Measurements from ENCODE around the gene KCNA2. TPM values are rescaled to one million over a fixed set of nuclear protein-coding genes. Genes with fewer than 3 reads are reported as not detected.

Gene KCNA2
- total and polyA plus RNA-seq, 2 donors (not counting 1 experiment from before 2014, with no cell fraction given): 0.39 to 0.59 TPM

GRCh38 chr1:110638556-110638955 is 32.4 kb upstream of the KCNA2 start:
- Histone ChIP-seq H3K9ac (ENCODE audit: low read length) (no peak overlapping the region), H3K27ac (ENCODE audit: low read length in 2 of 2) (no peak overlapping the region), H3K4me2 (replicated peaks; ENCODE audit: low read depth, low read length, poor library complexity, severe bottlenecking) (no peak overlapping the region), H3K27me3 (replicated peaks in 1 of 4; ENCODE audit: control extremely low read depth in 1 of 4, control insufficient read depth in 3 of 4, insufficient read depth in 4 of 4, low read length in 3 of 4) (no peaks in the 10 kb centered on the region), H3K36me3 (replicated peaks in 1 of 2; ENCODE audit: control extremely low read depth in 1 of 2, control insufficient read depth in 1 of 2, extremely low read depth in 1 of 2, insufficient read depth in 2 of 2, low read length in 1 of 2) (no peaks in the 10 kb centered on the region), H3K79me2 (ENCODE audit: control insufficient read depth, insufficient read depth, low read length) (no peaks in the 10 kb centered on the region), H3K4me1 (ENCODE audit: control insufficient read depth in 2 of 2, insufficient read depth in 2 of 2, low read length in 2 of 2) (peaks cover 40 to 41% of the 10 kb centered on the region in 2 donors), H3K9me3 (ENCODE audit: control extremely low read depth in 1 of 3, control insufficient read depth in 2 of 3, insufficient read depth in 1 of 3, low read length in 2 of 3) (no peaks in the 10 kb centered on the region), H3K4me3 (ENCODE audit: control extremely low read depth in 1 of 5, extremely low read depth in 1 of 5, insufficient read depth in 1 of 5, low read depth in 2 of 5, low read length in 4 of 5) (no peak overlapping the region), H2AFZ (ENCODE audit: insufficient read depth, low read depth, low read length, poor library complexity, severe bottlenecking) (no peak overlapping the region), H4K20me1 (ENCODE audit: control insufficient read depth, insufficient read depth, low read length, poor library complexity, severe bottlenecking) (no peaks in the 10 kb centered on the region)
- POLR2A ChIA-PET: no interaction called here
- Mint-ChIP-seq H3K4me3 (no peak overlapping the region), H3K27ac (no peak overlapping the region), H3K4me1 (peaks cover 50% of the 10 kb centered on the region), H3K9me3 (ENCODE audit: insufficient read depth) (no peaks in the 10 kb centered on the region), H3K27me3 (no peaks in the 10 kb centered on the region)
- TF ChIP-seq CTCF (IDR thresholded peaks at IDR 0.05) (no peak), EZH2 (IDR thresholded peaks at IDR 0.05; ENCODE audit: borderline replicate concordance, insufficient read depth, low read depth, low read length, poor library complexity, severe bottlenecking) (no peak)
- DNase-seq (no peak), ATAC-seq (ENCODE audit: low read depth) (no peak)
- WGBS (ENCODE audit: insufficient coverage): 92% methylated on average over 5 of the region's 6 CpGs
- intact Hi-C loops (cut with micrococcal nuclease): no loop called here
- CTCF ChIA-PET: interaction anchor here (0.8 to 11.9 kb wide), 9 partner anchors 9 to 354 kb away, joined by 3 to 155 read pairs (median 4); no protein-coding TSS in a partner anchor

GRCh38 chr1:110638058-110638457 is 31.9 kb upstream of the KCNA2 start:
- Histone ChIP-seq H3K4me2 (replicated peaks; ENCODE audit: low read depth, low read length, poor library complexity, severe bottlenecking) (no peak overlapping the region), H4K20me1 (ENCODE audit: control insufficient read depth, insufficient read depth, low read length, poor library complexity, severe bottlenecking) (no peaks in the 10 kb centered on the region), H3K4me3 (ENCODE audit: control extremely low read depth in 1 of 5, extremely low read depth in 1 of 5, insufficient read depth in 1 of 5, low read depth in 2 of 5, low read length in 4 of 5) (no peak overlapping the region), H3K79me2 (ENCODE audit: control insufficient read depth, insufficient read depth, low read length) (no peaks in the 10 kb centered on the region), H3K36me3 (replicated peaks in 1 of 2; ENCODE audit: control extremely low read depth in 1 of 2, control insufficient read depth in 1 of 2, extremely low read depth in 1 of 2, insufficient read depth in 2 of 2, low read length in 1 of 2) (no peaks in the 10 kb centered on the region), H3K4me1 (ENCODE audit: control insufficient read depth in 2 of 2, insufficient read depth in 2 of 2, low read length in 2 of 2) (peaks cover 44% of the 10 kb centered on the region in 2 donors), H2AFZ (ENCODE audit: insufficient read depth, low read depth, low read length, poor library complexity, severe bottlenecking) (no peak overlapping the region), H3K9me3 (ENCODE audit: control extremely low read depth in 1 of 3, control insufficient read depth in 2 of 3, insufficient read depth in 1 of 3, low read length in 2 of 3) (no peaks in the 10 kb centered on the region), H3K9ac (ENCODE audit: low read length) (no peak overlapping the region), H3K27me3 (replicated peaks in 1 of 4; ENCODE audit: control extremely low read depth in 1 of 4, control insufficient read depth in 3 of 4, insufficient read depth in 4 of 4, low read length in 3 of 4) (no peaks in the 10 kb centered on the region), H3K27ac (ENCODE audit: low read length in 2 of 2) (no peak overlapping the region)
- POLR2A ChIA-PET: interaction anchor here (0.6 kb wide), 1 partner anchor 499 kb away, joined by 8 read pairs; no protein-coding TSS in a partner anchor
- no peaks in the 10 kb centered on the region for H3K9me3 Mint-ChIP-seq (ENCODE audit: insufficient read depth)
- ATAC-seq (ENCODE audit: low read depth): no peak
- H3K27me3 Mint-ChIP-seq: no peaks in the 10 kb centered on the region
- intact Hi-C loops (cut with micrococcal nuclease): no loop called here
- no peak for DNase-seq
- H3K27ac Mint-ChIP-seq: no peak overlapping the region
- TF ChIP-seq EZH2 (IDR thresholded peaks at IDR 0.05; ENCODE audit: borderline replicate concordance, insufficient read depth, low read depth, low read length, poor library complexity, severe bottlenecking) (no peak), CTCF (IDR thresholded peaks at IDR 0.05) (no peak)
- peaks cover 53% of the 10 kb centered on the region for H3K4me1 Mint-ChIP-seq
- WGBS (ENCODE audit: insufficient coverage): 75% methylated on average over 2 of the region's 2 CpGs
- CTCF ChIA-PET: interaction anchor here (0.8 to 11.9 kb wide), 8 partner anchors 8 to 354 kb away, joined by 3 to 155 read pairs (median 4); no protein-coding TSS in a partner anchor
- H3K4me3 Mint-ChIP-seq: no peak overlapping the region

Data from B cell (primary cell).